Stimulated activated CD4-positive, alpha-beta T cell treated with anti-CD3 and anti-CD28 coated beads, TNF-alpha, amount 100 ng/mL, for 1 hour (primary cell): ENCODE measurements around the gene IVNS1ABP.
A peak's percentile ranks its signal among the peaks of the same experiment; 100 is the strongest.
"Not testable (repeated sequence)": the region's sequence is repeated elsewhere in the genome, so short reads cannot be mapped to it uniquely, and the experiment has no call there.

Experiments used
- DNase-seq, 3 donors: peaks; one replicate each; pipeline ENCODE4 v3.0.0-alpha.2; 2020; ENCODE audit warnings: low read depth in 3 of 3, low spot score in 1 of 3

IVNS1ABP gene

GRCh38 chr1:185317034-185317885, at the start of gene IVNS1ABP:
Gene IVNS1ABP (minus strand): TSS chr1:185317243. CDS start chr1:185309493, 7,750 bp downstream.
- peak; percentile 90 to 91 (median 91) for DNase-seq

DNA sequence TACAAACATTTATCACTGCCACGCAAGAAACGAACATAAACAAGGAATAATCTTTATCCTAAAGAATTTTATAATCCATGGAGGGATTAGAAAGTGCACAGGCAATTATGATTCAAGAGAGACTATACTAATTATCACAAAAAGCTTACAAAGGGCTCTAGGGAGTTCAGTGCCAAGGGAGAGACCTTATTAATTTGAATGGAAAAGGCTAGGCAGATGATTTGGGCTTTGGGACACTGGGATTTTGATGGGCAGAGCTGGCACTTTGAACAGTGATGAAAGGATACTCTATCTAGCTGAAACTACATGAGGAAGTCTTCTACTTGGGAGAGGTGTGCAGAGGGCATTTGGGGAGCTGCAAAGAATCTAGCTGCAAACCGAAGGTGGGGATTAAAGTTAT, 48.9 kb upstream of the IVNS1ABP start:
- no peak for DNase-seq

- not testable (repeated sequence) for DNase-seq
Observed at GRCh38 chr1:185364528-185364927, 47.5 kb upstream of the IVNS1ABP start.

GRCh38 chr1:185363205-185363604, 46.2 kb upstream of the IVNS1ABP start:
- DNase-seq, result no peak

GRCh38 chr1:185360714-185361113, 43.7 kb upstream of the IVNS1ABP start:
- DNase-seq, result no peak

GRCh38 chr1:185358957-185359356, 41.9 kb upstream of the IVNS1ABP start:
- DNase-seq, result no peak

DNA sequence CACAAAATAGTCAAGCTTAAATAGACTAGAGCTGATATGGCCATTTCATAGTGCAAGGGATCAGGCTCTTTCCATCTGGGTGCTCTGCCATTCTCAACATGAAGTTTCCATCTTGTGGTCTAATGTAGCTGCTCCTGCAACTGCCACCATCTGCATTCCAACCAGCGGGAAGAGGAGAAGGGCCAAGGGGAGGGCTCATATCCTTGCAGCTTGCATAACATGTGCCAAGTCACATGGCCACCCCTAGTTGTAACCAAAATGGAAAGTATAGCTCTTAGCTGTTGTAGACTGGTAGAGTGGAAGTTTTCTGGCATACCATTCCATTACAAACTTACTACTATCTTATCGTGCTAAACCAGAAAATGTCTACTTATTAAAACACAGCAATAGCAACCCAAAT, 38.9 kb upstream of the IVNS1ABP start:
- DNase-seq, result no peak

DNA sequence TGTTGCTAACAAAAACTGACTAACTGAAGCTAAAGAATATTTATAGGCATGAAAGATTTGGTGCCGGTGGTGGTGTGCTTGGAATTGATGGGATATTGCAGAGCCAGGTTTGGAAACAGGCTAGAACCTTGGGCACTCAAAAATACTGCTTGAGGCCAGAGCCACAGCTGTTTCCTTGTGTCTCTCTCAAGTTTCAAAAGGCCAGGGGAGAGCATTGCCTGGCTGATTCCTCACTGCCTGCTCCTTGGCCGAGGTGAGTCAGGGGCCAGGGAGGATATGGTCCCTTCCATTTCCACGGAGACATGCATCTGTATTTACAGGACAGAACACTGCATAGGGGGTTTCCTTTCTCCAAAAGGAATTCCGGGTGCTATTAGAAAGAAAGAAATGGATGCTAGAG, 36.1 kb upstream of the IVNS1ABP start:
- DNase-seq, result no peak

DNA sequence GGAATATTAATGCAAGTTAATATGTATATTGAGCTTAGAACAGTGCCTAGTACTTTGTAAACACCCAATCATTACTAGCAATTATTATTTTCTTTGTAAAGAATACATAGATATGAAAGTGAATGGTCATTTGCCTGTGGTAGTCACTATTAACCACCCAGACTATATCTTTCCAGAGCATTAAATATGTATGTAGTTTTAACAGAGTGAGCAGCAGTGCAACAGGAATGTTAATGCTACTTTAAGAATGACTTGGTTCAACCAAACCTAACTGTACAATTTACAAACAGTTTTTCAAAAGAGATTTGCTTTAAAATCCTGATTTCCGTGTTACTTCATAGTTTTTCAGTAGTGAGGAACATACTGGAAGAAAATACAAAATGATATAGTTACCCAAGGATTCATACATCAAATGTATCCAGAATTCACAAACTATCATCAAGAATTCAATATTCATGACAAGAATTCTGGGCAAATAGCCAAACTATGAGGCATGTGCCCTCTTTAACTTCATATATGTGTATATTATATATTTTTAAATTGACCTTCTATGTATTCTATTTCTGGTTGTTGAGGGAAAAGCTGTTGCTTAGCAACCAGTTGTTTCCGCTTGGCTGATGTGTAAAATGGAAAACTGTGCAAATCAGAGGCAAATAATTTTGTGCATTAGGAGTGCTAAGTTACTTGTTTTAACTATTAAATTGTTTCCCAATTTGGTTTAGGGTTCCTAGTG, 34.9 kb upstream of the IVNS1ABP start:
- no peak for DNase-seq

- no peak for DNase-seq
Observed at GRCh38 chr1:185350027-185350442, 33.0 kb upstream of the IVNS1ABP start.

- no peak for DNase-seq
Observed at GRCh38 chr1:185349556-185349955, 32.5 kb upstream of the IVNS1ABP start.

DNA sequence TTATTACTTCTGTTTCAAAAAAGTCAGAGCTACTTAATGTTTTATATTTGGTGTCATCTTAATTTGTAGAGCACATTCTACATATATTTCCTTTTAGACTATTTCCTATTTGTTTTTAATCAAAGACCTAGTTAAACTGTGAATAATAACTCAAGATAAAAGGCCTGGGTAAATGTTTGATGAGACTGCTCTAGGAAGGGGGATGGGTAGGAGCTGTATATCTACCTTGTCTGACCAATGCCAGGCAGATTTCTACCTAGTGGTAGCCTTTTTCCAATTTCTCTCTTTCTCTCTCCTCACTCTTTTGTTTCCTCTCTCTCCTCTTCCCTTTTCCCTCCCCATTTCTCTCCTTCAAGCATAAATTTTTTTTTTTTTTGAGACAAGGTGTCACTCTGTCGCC, 31.9 kb upstream of the IVNS1ABP start:
- DNase-seq, result no peak

- DNase-seq, result no peak
Observed at GRCh38 chr1:185348296-185348695, 31.3 kb upstream of the IVNS1ABP start.

DNA sequence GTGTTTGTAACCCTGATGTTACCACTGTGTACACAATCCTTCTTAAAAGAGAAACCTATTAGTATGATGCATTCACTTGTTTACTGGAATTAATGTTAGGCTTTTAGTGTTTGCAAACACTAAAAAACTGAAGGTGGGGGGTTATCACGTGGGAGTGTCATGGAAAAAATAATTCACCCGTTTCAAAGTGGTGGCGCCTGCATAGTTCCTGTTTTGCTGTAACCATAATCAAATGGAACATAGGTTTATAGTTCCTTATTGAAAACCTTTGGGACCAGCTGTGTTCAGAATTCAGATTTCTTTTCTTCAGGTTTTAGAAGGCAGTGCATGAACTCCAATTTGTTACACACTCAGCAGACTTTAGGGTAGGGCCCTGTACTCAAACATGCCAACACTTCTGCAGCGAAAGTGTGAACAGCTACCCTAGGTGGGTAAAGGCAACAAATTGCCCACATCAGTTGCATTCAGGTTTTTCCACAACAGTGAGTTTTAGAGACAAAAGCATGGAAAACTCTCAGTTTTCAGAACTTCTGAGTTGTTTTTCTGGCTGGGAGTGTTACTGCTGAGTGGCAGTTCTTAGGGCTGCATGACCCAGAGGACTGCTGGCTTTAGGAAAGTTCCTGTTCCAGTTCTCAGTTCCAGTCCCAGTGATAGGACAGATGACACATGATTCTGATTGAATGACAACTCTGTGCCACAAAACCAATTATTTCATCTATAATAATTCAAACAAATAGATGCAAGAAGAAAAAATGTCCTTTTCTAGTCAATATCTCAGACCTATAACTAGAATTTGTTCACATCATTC, 29.1 kb upstream of the IVNS1ABP start:
- no peak for DNase-seq

DNA sequence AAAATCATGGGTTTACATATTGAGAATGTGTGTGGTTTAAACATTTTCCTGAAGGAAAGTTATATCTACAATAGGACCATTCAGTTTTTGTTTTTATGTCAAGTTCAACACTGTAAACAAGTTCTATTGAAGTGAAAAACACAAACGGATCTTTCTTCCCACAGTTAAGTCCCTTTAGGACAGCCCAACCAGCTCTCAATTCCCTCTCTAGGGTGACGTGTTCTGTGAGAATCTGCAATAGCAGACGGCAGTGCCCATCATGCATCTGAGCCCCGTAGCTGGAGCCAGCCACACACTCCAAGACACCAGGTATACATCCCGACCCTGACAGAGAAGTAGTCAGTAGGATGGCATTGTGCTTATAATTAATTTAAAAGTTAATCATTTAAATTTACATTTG, 26.3 kb upstream of the IVNS1ABP start:
- DNase-seq, result no peak

DNA sequence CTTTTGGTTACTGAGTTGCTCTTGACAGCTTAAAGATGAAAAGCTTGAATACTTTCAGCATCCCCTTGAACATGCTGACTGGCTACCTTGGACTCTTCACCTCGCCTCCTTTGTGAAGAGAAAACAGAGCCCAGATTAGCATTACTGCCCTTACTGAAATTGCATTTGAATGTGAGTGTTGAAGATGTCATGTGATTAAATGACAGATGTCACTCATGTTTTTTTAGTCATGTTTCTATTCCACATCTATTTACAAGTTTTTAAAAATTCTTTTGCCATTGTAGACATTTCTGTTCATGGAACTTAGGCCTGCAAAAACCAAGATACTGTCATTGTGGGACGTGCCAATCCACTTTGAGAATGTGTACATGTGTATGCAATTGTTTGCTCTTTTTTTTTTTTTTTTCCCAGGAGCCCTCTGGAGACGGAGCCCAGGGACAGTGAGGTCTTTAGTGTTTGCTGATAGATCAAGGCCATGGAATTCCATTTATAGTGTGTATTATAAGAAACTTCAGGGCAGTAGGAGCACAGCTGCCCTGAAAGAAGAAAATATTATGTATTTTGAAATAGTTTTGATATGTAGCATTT, 25.7 kb upstream of the IVNS1ABP start:
- no peak for DNase-seq

GRCh38 chr1:185342017-185342416, 25.0 kb upstream of the IVNS1ABP start:
- no peak for DNase-seq

DNA sequence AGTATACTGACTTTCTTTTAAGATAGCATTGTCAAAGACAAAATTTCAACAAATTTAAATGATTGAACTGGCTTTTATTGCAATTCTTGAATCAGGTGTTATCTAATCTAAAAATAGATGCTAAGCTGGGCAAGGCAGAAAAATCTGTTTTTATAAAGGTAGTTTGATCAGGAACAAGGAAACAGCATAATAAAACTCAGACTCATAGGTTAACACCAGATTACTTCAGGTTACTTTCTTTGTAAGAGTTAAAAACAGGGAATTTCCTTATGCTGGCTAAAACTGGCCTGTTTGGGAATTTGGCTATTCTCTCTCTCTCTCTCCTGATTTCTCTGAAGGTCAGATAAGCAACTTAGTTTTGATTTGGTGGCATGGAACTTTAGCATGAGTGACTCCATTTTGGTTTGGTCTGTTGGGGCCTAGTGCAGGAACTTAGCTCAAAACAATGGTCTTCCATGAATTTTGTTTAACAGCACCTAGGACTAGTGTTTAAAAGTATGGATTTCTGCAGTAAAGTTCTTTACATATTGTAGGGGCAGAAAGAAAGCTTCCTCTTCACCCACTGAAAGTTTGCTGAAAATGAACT, 24.2 kb upstream of the IVNS1ABP start:
- no peak for DNase-seq

GRCh38 chr1:185338719-185339622, 21.9 kb upstream of the IVNS1ABP start:
- no peak for DNase-seq

DNA sequence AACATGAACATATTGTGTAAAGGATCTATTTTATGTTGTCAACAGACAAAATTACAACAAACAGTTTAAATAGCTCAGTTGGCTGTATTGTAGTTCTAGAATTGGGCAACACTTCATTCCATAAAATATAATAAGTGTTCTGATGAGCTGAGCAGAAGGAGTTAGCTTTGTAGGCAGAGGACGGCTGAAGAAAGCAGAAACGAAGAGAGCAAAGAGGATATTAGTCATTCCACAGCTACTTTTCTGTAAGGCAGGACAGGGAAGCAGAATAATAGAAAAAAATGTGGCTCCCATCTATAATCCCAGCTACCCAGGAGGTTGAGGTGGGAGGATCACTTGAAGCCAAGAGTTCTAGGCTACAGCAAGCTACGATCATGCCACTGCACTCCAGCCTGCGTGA, 20.2 kb upstream of the IVNS1ABP start:
- DNase-seq, result no peak
